ENCODE data around the gene TIAM1.
A peak's percentile ranks its signal among the peaks of the same experiment; 100 is the strongest.

TIAM1 gene

DNA sequence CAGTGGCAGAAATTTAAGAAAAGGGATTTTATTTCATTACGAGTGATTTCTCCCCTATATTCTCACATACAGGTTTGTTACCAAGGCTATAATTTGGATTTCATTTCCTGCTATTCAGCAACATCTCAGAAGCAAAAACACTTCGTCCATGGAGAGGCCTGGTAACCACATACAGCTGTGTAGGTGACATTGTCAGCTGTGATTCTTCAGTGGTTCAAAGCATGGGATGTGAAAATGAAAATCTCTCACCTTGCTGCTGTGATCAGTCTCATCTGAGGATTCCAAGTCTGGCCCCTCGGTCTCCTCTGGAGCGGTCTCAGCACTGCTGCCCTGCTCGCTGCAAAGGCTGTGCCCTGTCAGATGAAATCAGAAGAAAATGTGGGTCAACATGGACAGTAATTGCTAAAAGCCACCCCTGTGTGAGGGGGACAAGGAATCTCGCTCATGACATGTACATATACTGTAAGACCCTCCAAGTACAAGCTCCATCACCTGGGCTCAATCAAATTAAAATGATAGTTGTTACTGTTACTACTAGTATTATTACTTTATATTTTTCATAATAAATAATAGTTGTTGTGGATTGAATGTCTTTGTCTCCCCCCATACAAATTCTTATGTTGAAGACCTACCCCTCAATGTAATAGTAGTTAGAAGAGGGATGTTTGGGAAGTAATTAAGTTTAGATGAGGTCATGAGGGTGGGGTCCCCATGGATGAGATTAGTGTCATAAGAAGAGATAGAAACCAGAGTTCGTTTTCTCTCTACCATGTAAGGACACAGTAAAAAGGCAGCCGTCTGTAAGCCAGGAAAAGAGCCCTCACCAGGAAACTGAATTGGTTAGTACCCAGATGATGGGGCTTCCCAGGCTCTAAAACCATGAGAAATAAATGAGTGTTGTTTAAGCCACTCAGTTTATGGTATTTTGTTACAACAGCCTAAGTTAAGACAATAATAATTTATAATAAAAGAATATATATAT lies 179.1 kb downstream of the TIAM1 start:
- H3K4me3 ChIP-seq (ENCODE audit: low read depth, low read length), result no peak overlapping the region
- H3K27ac ChIP-seq (ENCODE audit: low read depth, low read length), result no peak overlapping the region
- no peak overlapping the region for H3K18ac ChIP-seq (ENCODE audit: low read length)
- H4K91ac ChIP-seq (ENCODE audit: low read depth, low read length), result no peak overlapping the region
- no peak overlapping the region for H4K12ac ChIP-seq (ENCODE audit: low read depth, low read length)
- no peaks in the 10 kb centered on the region for H3K27me3 ChIP-seq (ENCODE audit: insufficient read depth, low read length)
- H2BK12ac ChIP-seq (ENCODE audit: low read length), result no peak overlapping the region
- no CpG with 5 or more reads among the region's 8 CpGs for WGBS (ENCODE audit: extremely low coverage, insufficient coverage, insufficient read length)
- H2BK120ac ChIP-seq (ENCODE audit: insufficient read depth, low read length, poor library complexity), result no peak overlapping the region
- H3K79me1 ChIP-seq (ENCODE audit: low read length), result no peaks in the 10 kb centered on the region
- H3K9me3 ChIP-seq (ENCODE audit: insufficient read depth, low read depth, low read length), result no peaks in the 10 kb centered on the region
- no peak overlapping the region for H3K23ac ChIP-seq (ENCODE audit: low read length)
- no peak overlapping the region for H3K4me2 ChIP-seq (ENCODE audit: low read length)
- no peak overlapping the region for H3K14ac ChIP-seq (ENCODE audit: low read length)
- no peak overlapping the region for H2AK5ac ChIP-seq (ENCODE audit: low read length)
- no peak overlapping the region for H2AFZ ChIP-seq (ENCODE audit: insufficient read depth, low read length, poor library complexity)
- no peak for DNase-seq
- H2BK5ac ChIP-seq (ENCODE audit: low read depth, low read length, poor library complexity), result no peak overlapping the region
- no peaks in the 10 kb centered on the region for H3K79me2 ChIP-seq (ENCODE audit: control insufficient read depth, insufficient read depth, low read length, poor library complexity)
- no peak overlapping the region for H4K8ac ChIP-seq (ENCODE audit: low read depth, low read length)
- no peaks in the 10 kb centered on the region for H3K36me3 ChIP-seq (ENCODE audit: control insufficient read depth in 1 of 2, insufficient read depth in 2 of 2, low read length in 2 of 2)
- peaks cover 6 to 7% of the 10 kb centered on the region in 2 experiments for H3K4me1 ChIP-seq (ENCODE audit: control insufficient read depth in 1 of 2, insufficient read depth in 2 of 2, low read length in 2 of 2)
- no peak overlapping the region for H3K9ac ChIP-seq (ENCODE audit: low read length)
- no peak overlapping the region for H3K4ac ChIP-seq (ENCODE audit: low read depth, low read length)

GRCh38 chr21:31162827-31163226 lies 181.2 kb downstream of the TIAM1 start:
- Histone ChIP-seq H3K27ac (ENCODE audit: low read depth, low read length) (no peak overlapping the region), H3K18ac (ENCODE audit: low read length) (no peak overlapping the region), H2BK5ac (ENCODE audit: low read depth, low read length, poor library complexity) (no peak overlapping the region), H3K36me3 (ENCODE audit: control insufficient read depth in 1 of 2, insufficient read depth in 2 of 2, low read length in 2 of 2) (no peaks in the 10 kb centered on the region), H3K4me1 (ENCODE audit: control insufficient read depth in 1 of 2, insufficient read depth in 2 of 2, low read length in 2 of 2) (peaks cover 6 to 7% of the 10 kb centered on the region in 2 experiments), H4K12ac (ENCODE audit: low read depth, low read length) (no peak overlapping the region), H3K9ac (ENCODE audit: low read length) (no peak overlapping the region), H2BK12ac (ENCODE audit: low read length) (no peak overlapping the region), H3K79me2 (ENCODE audit: control insufficient read depth, insufficient read depth, low read length, poor library complexity) (no peaks in the 10 kb centered on the region), H3K4ac (ENCODE audit: low read depth, low read length) (no peak overlapping the region), H3K4me3 (ENCODE audit: low read depth, low read length) (no peak overlapping the region), H3K4me2 (ENCODE audit: low read length) (no peak overlapping the region), H4K8ac (ENCODE audit: low read depth, low read length) (no peak overlapping the region), H2BK120ac (ENCODE audit: insufficient read depth, low read length, poor library complexity) (no peak overlapping the region), H3K79me1 (ENCODE audit: low read length) (no peaks in the 10 kb centered on the region), H2AFZ (ENCODE audit: insufficient read depth, low read length, poor library complexity) (no peak overlapping the region), H3K23ac (ENCODE audit: low read length) (no peak overlapping the region), H3K9me3 (ENCODE audit: insufficient read depth, low read depth, low read length) (no peaks in the 10 kb centered on the region), H2AK5ac (ENCODE audit: low read length) (no peak overlapping the region), H4K91ac (ENCODE audit: low read depth, low read length) (no peak overlapping the region), H3K27me3 (ENCODE audit: insufficient read depth, low read length) (no peaks in the 10 kb centered on the region), H3K14ac (ENCODE audit: low read length) (no peak overlapping the region)
- DNase-seq, result no peak
- WGBS (ENCODE audit: extremely low coverage, insufficient coverage, insufficient read length), result no CpG with 5 or more reads among the region's 4 CpGs

GRCh38 chr21:31162079-31162699 lies 181.9 kb downstream of the TIAM1 start:
- H2AFZ ChIP-seq (ENCODE audit: insufficient read depth, low read length, poor library complexity), result no peak overlapping the region
- no peak overlapping the region for H3K4ac ChIP-seq (ENCODE audit: low read depth, low read length)
- WGBS (ENCODE audit: extremely low coverage, insufficient coverage, insufficient read length), result no CpG with 5 or more reads among the region's 4 CpGs
- no peak overlapping the region for H3K18ac ChIP-seq (ENCODE audit: low read length)
- H3K27me3 ChIP-seq (ENCODE audit: insufficient read depth, low read length), result no peaks in the 10 kb centered on the region
- no peak overlapping the region for H2BK120ac ChIP-seq (ENCODE audit: insufficient read depth, low read length, poor library complexity)
- H3K4me2 ChIP-seq (ENCODE audit: low read length), result no peak overlapping the region
- peaks cover 2% of the 10 kb centered on the region for H3K9me3 ChIP-seq (ENCODE audit: insufficient read depth, low read depth, low read length)
- no peak for DNase-seq
- no peak overlapping the region for H3K14ac ChIP-seq (ENCODE audit: low read length)
- H3K36me3 ChIP-seq (ENCODE audit: control insufficient read depth in 1 of 2, insufficient read depth in 2 of 2, low read length in 2 of 2), result peaks cover 0 to 2% of the 10 kb centered on the region in 2 experiments
- H3K27ac ChIP-seq (ENCODE audit: low read depth, low read length), result no peak overlapping the region
- no peak overlapping the region for H2BK5ac ChIP-seq (ENCODE audit: low read depth, low read length, poor library complexity)
- H4K8ac ChIP-seq (ENCODE audit: low read depth, low read length), result no peak overlapping the region
- no peak overlapping the region for H2BK12ac ChIP-seq (ENCODE audit: low read length)
- H3K4me1 ChIP-seq (ENCODE audit: control insufficient read depth in 1 of 2, insufficient read depth in 2 of 2, low read length in 2 of 2), result peaks cover 6 to 7% of the 10 kb centered on the region in 2 experiments
- no peaks in the 10 kb centered on the region for H3K79me1 ChIP-seq (ENCODE audit: low read length)
- H3K4me3 ChIP-seq (ENCODE audit: low read depth, low read length), result no peak overlapping the region
- no peak overlapping the region for H3K9ac ChIP-seq (ENCODE audit: low read length)
- H3K79me2 ChIP-seq (ENCODE audit: control insufficient read depth, insufficient read depth, low read length, poor library complexity), result no peaks in the 10 kb centered on the region
- no peak overlapping the region for H4K91ac ChIP-seq (ENCODE audit: low read depth, low read length)
- H2AK5ac ChIP-seq (ENCODE audit: low read length), result no peak overlapping the region
- H4K12ac ChIP-seq (ENCODE audit: low read depth, low read length), result no peak overlapping the region
- no peak overlapping the region for H3K23ac ChIP-seq (ENCODE audit: low read length)

- Histone ChIP-seq H3K4me2 (ENCODE audit: low read length) (peak overlapping the region; percentile 35), H2BK120ac (ENCODE audit: insufficient read depth, low read length, poor library complexity) (no peak overlapping the region), H3K18ac (ENCODE audit: low read length) (no peak overlapping the region), H3K4ac (ENCODE audit: low read depth, low read length) (no peak overlapping the region), H3K79me1 (ENCODE audit: low read length) (no peaks in the 10 kb centered on the region), H2BK12ac (ENCODE audit: low read length) (no peak overlapping the region), H2AFZ (ENCODE audit: insufficient read depth, low read length, poor library complexity) (no peak overlapping the region), H3K4me3 (ENCODE audit: low read depth, low read length) (no peak overlapping the region), H3K27me3 (ENCODE audit: insufficient read depth, low read length) (no peaks in the 10 kb centered on the region), H4K91ac (ENCODE audit: low read depth, low read length) (no peak overlapping the region), H3K14ac (ENCODE audit: low read length) (no peak overlapping the region), H3K9ac (ENCODE audit: low read length) (no peak overlapping the region), H2BK5ac (ENCODE audit: low read depth, low read length, poor library complexity) (no peak overlapping the region), H3K9me3 (ENCODE audit: insufficient read depth, low read depth, low read length) (peaks cover 2% of the 10 kb centered on the region), H3K36me3 (ENCODE audit: control insufficient read depth in 1 of 2, insufficient read depth in 2 of 2, low read length in 2 of 2) (peaks cover 0 to 2% of the 10 kb centered on the region in 2 experiments), H4K12ac (ENCODE audit: low read depth, low read length) (no peak overlapping the region), H4K8ac (ENCODE audit: low read depth, low read length) (no peak overlapping the region), H3K27ac (ENCODE audit: low read depth, low read length) (peak overlapping the region; percentile 6), H2AK5ac (ENCODE audit: low read length) (no peak overlapping the region), H3K79me2 (ENCODE audit: control insufficient read depth, insufficient read depth, low read length, poor library complexity) (no peaks in the 10 kb centered on the region), H3K4me1 (ENCODE audit: control insufficient read depth in 1 of 2, insufficient read depth in 2 of 2, low read length in 2 of 2) (peaks cover 6 to 7% of the 10 kb centered on the region in 2 experiments), H3K23ac (ENCODE audit: low read length) (no peak overlapping the region)
- no CpG with 5 or more reads among the region's 5 CpGs for WGBS (ENCODE audit: extremely low coverage, insufficient coverage, insufficient read length)
- DNase-seq, result peak; percentile 65 to 80
These were observed 182.9 kb downstream of the TIAM1 start for GRCh38 chr21:31161157-31161556.

Data from trophoblast cell (in vitro differentiated cells and primary cell).